BLaER1 (cell line): ENCODE measurements around the gene TP53AIP1.
"Not testable (repeated sequence)": the region's sequence is repeated elsewhere in the genome, so short reads cannot be mapped to it uniquely, and the experiment has no call there.

Experiments used
- H3K27ac ChIP-seq: shearing (Covaris generic); formaldehyde crosslinking; 2 replicates; pipeline ENCODE4 v1.8.1; 2022
- H3K27me3 ChIP-seq: shearing (Covaris generic); formaldehyde crosslinking; 2 replicates; pipeline ENCODE4 v1.8.1; 2022
- H3K36me3 ChIP-seq: shearing (Covaris generic); formaldehyde crosslinking; 2 replicates; pipeline ENCODE4 v1.8.1; 2022
- H3K4me1 ChIP-seq: shearing (Covaris generic); formaldehyde crosslinking; 2 replicates; pipeline ENCODE4 v1.8.1; 2022
- H3K4me2 ChIP-seq: shearing (Covaris generic); formaldehyde crosslinking; 2 replicates; pipeline ENCODE4 v1.8.1; 2022
- H3K4me3 ChIP-seq: shearing (Covaris generic); formaldehyde crosslinking; 2 replicates; pipeline ENCODE4 v1.8.1; 2022
- H3K9ac ChIP-seq: shearing (Covaris generic); formaldehyde crosslinking; 2 replicates; pipeline ENCODE4 v1.8.1; 2022
- H3K9me3 ChIP-seq: shearing (Covaris generic); formaldehyde crosslinking; 2 replicates; pipeline ENCODE4 v1.8.1; 2022
- H4K20me1 ChIP-seq: shearing (Covaris generic); formaldehyde crosslinking; 2 replicates; pipeline ENCODE4 v1.8.1; 2022
- Cebpa-rat ChIP-seq: shearing (Covaris generic); IDR thresholded peaks from 2 replicates; pipeline ENCODE4 v1.8.1; 2022

Gene TP53AIP1

GRCh38 chr11:128927108-128927461 is 15.6 kb downstream of the TP53AIP1 start:
- no peaks in the 10 kb centered on the region for H3K36me3 ChIP-seq
- H3K27ac ChIP-seq: no peak overlapping the region
- H4K20me1 ChIP-seq: no peaks in the 10 kb centered on the region
- H3K4me1 ChIP-seq: peaks cover 35% of the 10 kb centered on the region
- H3K27me3 ChIP-seq: no peaks in the 10 kb centered on the region
- H3K9ac ChIP-seq: no peak overlapping the region
- H3K4me2 ChIP-seq: 0 out of 2 replicates have a peak overlapping the region, but pooled peaks have one; percentile 46
- no peak overlapping the region for H3K4me3 ChIP-seq
- H3K9me3 ChIP-seq: no peaks in the 10 kb centered on the region
- TF ChIP-seq Cebpa-rat: no peak

GRCh38 chr11:128926437-128927107 is 16.1 kb downstream of the TP53AIP1 start:
- H3K36me3 ChIP-seq: no peaks in the 10 kb centered on the region
- no peak overlapping the region for H3K27ac ChIP-seq
- H3K9me3 ChIP-seq: no peaks in the 10 kb centered on the region
- no peaks in the 10 kb centered on the region for H4K20me1 ChIP-seq
- H3K4me2 ChIP-seq: no peak overlapping the region
- no peak overlapping the region for H3K4me3 ChIP-seq
- TF ChIP-seq Cebpa-rat: no peak
- H3K9ac ChIP-seq: no peak overlapping the region
- H3K27me3 ChIP-seq: no peaks in the 10 kb centered on the region
- peaks cover 30% of the 10 kb centered on the region for H3K4me1 ChIP-seq

GRCh38 chr11:128926000-128926399 is 16.7 kb downstream of the TP53AIP1 start:
- no peak for TF ChIP-seq Cebpa-rat
- Histone ChIP-seq H3K27me3 (no peaks in the 10 kb centered on the region), H3K36me3 (no peaks in the 10 kb centered on the region), H3K9ac (no peak overlapping the region), H4K20me1 (no peaks in the 10 kb centered on the region), H3K4me3 (no peak overlapping the region), H3K27ac (no peak overlapping the region), H3K4me2 (no peak overlapping the region), H3K9me3 (no peaks in the 10 kb centered on the region), H3K4me1 (peaks cover 30% of the 10 kb centered on the region)

- Histone ChIP-seq H3K4me1 (peaks cover 29% of the 10 kb centered on the region), H3K27ac (no peak overlapping the region), H3K27me3 (no peaks in the 10 kb centered on the region), H3K9me3 (no peaks in the 10 kb centered on the region), H3K9ac (no peak overlapping the region), H4K20me1 (no peaks in the 10 kb centered on the region), H3K36me3 (no peaks in the 10 kb centered on the region), H3K4me3 (no peak overlapping the region), H3K4me2 (no peak overlapping the region)
- no peak for TF ChIP-seq Cebpa-rat
Measured at GRCh38 chr11:128925250-128925600, 17.4 kb downstream of the TP53AIP1 start.

- TF ChIP-seq Cebpa-rat: no peak
Measured at GRCh38 chr11:128924510-128925249, 18.0 kb downstream of the TP53AIP1 start.

GRCh38 chr11:128924104-128924503 is 18.6 kb downstream of the TP53AIP1 start:
- H3K4me3 ChIP-seq: no peak overlapping the region
- no peak overlapping the region for H3K9ac ChIP-seq
- H3K4me1 ChIP-seq: peaks cover 29% of the 10 kb centered on the region
- no peak overlapping the region for H3K27ac ChIP-seq
- no peaks in the 10 kb centered on the region for H3K36me3 ChIP-seq
- TF ChIP-seq Cebpa-rat: no peak
- H4K20me1 ChIP-seq: no peaks in the 10 kb centered on the region
- H3K4me2 ChIP-seq: no peak overlapping the region
- no peaks in the 10 kb centered on the region for H3K27me3 ChIP-seq
- no peaks in the 10 kb centered on the region for H3K9me3 ChIP-seq

More at GRCh38 chr11:128924510-128925249, 18.0 kb downstream of the TP53AIP1 start:
- H4K20me1 ChIP-seq: no peaks in the 10 kb centered on the region
- H3K4me2 ChIP-seq: no peak overlapping the region
- H3K9me3 ChIP-seq: no peaks in the 10 kb centered on the region
- H3K4me3 ChIP-seq: no peak overlapping the region
- H3K9ac ChIP-seq: no peak overlapping the region
- H3K27ac ChIP-seq: no peak overlapping the region
- no peaks in the 10 kb centered on the region for H3K27me3 ChIP-seq
- H3K36me3 ChIP-seq: no peaks in the 10 kb centered on the region
- H3K4me1 ChIP-seq: peaks cover 29% of the 10 kb centered on the region

GRCh38 chr11:128921793-128922192 is 20.9 kb downstream of the TP53AIP1 start:
- peaks cover 29% of the 10 kb centered on the region for H3K4me1 ChIP-seq
- no peak overlapping the region for H3K4me2 ChIP-seq
- no peaks in the 10 kb centered on the region for H4K20me1 ChIP-seq
- H3K27ac ChIP-seq: no peak overlapping the region
- H3K9ac ChIP-seq: no peak overlapping the region
- no peaks in the 10 kb centered on the region for H3K9me3 ChIP-seq
- H3K36me3 ChIP-seq: no peaks in the 10 kb centered on the region
- H3K27me3 ChIP-seq: no peaks in the 10 kb centered on the region
- no peak overlapping the region for H3K4me3 ChIP-seq
- TF ChIP-seq Cebpa-rat: no peak

- H3K4me1 ChIP-seq: peaks cover 33% of the 10 kb centered on the region
- no peak overlapping the region for H3K27ac ChIP-seq
- H3K27me3 ChIP-seq: no peaks in the 10 kb centered on the region
- H3K4me3 ChIP-seq: no peak overlapping the region
- H3K36me3 ChIP-seq: no peaks in the 10 kb centered on the region
- H3K9ac ChIP-seq: no peak overlapping the region
- no peak overlapping the region for H3K4me2 ChIP-seq
- H3K9me3 ChIP-seq: no peaks in the 10 kb centered on the region
- no peaks in the 10 kb centered on the region for H4K20me1 ChIP-seq
- no peak for TF ChIP-seq Cebpa-rat
Measured at GRCh38 chr11:128920666-128921065, 22.0 kb downstream of the TP53AIP1 start.

- Histone ChIP-seq H3K4me1 (peaks cover 33% of the 10 kb centered on the region), H3K4me2 (peak overlapping the region; percentile 63)
- H3K27ac ChIP-seq, H3K27me3 ChIP-seq, H3K4me3 ChIP-seq, H3K9ac ChIP-seq, H4K20me1 ChIP-seq, H3K9me3 ChIP-seq, H3K36me3 ChIP-seq: not testable (repeated sequence)
Measured at GRCh38 chr11:128919635-128920034, 23.0 kb downstream of the TP53AIP1 start.

- Histone ChIP-seq H3K36me3 (no peaks in the 10 kb centered on the region), H3K4me2 (peak overlapping the region; percentile 63), H4K20me1 (no peaks in the 10 kb centered on the region), H3K9ac (no peak overlapping the region), H3K27ac (no peak overlapping the region), H3K27me3 (no peaks in the 10 kb centered on the region), H3K9me3 (no peaks in the 10 kb centered on the region), H3K4me1 (peaks cover 33% of the 10 kb centered on the region), H3K4me3 (no peak overlapping the region; the same call in 1 of the 2 replicates)
- no peak for TF ChIP-seq Cebpa-rat
Measured at GRCh38 chr11:128919216-128919615, 23.5 kb downstream of the TP53AIP1 start.
